HPDE6-E6E7 (cell line): ENCODE data around the gene CEBPA.

Experiments used
- DNase-seq: peaks from one replicate; pipeline ENCODE4 v3.0.0; 2011; ENCODE audit warnings: missing footprints; ENCODE audit errors: extremely low spot score

CEBPA gene

GRCh38 chr19:33251076-33251475, 51.3 kb downstream of the CEBPA start:
- DNase-seq, result no peak

GRCh38 chr19:33250500-33250899, 51.8 kb downstream of the CEBPA start:
- no peak for DNase-seq
